GM10847 (cell line): Measurements from ENCODE around the gene SLC6A17.

ENCODE experiments used
- POLR2A ChIP-seq: IDR thresholded peaks from 2 replicates; pipeline ENCODE4 v1.6.1; 2011; ENCODE audit not compliant: insufficient read length; ENCODE audit errors: extremely low read depth

The SLC6A17 gene

GRCh38 chr1:110250008-110250407 lies 99.7 kb downstream of the SLC6A17 start:
- TF ChIP-seq POLR2A = no peak

- TF ChIP-seq POLR2A = no peak
Measured at GRCh38 chr1:110250749-110251148, 100.5 kb downstream of the SLC6A17 start.
